Type B pancreatic cell (in vitro differentiated cells): ENCODE data around the gene PRKN. TPM values are rescaled to one million over a fixed set of nuclear protein-coding genes. Genes with fewer than 3 reads are reported as not detected.

Experiments
- DNase-seq: peaks from one replicate; pipeline ENCODE4 v3.0.0; 2021; ENCODE audit warnings: mixed read lengths; ENCODE audit not compliant: unreplicated experiment; ENCODE audit errors: extremely low spot score
- H3K27ac Mint-ChIP-seq: 2 replicates; pipeline ENCODE4 v1.8.0; 2021; ENCODE audit warnings: mild to moderate bottlenecking, mixed read lengths
- H3K27me3 Mint-ChIP-seq: 2 replicates; pipeline ENCODE4 v1.8.0; 2021; ENCODE audit warnings: mixed read lengths
- H3K36me3 Mint-ChIP-seq: 2 replicates; pipeline ENCODE4 v1.8.0; 2021; ENCODE audit warnings: mixed read lengths
- H3K4me1 Mint-ChIP-seq: one replicate; pipeline ENCODE4 v1.8.0; 2021; ENCODE audit warnings: mixed read lengths; ENCODE audit not compliant: unreplicated experiment
- H3K4me3 Mint-ChIP-seq: 2 replicates; pipeline ENCODE4 v1.8.0; 2021; ENCODE audit warnings: mild to moderate bottlenecking, mixed read lengths
- H3K9me3 Mint-ChIP-seq: 2 replicates; pipeline ENCODE4 v1.8.0; 2021; ENCODE audit warnings: mixed read lengths
- CTCF ChIP-seq: fragments of 200-600 bp; sonication (generic); conservative IDR thresholded peaks from 2 replicates; pipeline ENCODE4 v1.5.0; 2021; ENCODE audit warnings: antibody characterized with exemption, mild to moderate bottlenecking
- total RNA-seq: library from RNA; stranded (reverse); gene quantifications from 2 replicates; pipeline ENCODE4 v1.2.1, GENCODE V29; 2021; ENCODE audit warnings: low replicate concordance

The PRKN gene
- total RNA-seq, 1 donor from 2014 or later: 6.2 TPM

GRCh38 chr6:161422710-161423680, 1304.6 kb downstream of the PRKN start:
- Mint-ChIP-seq H3K4me1 (peaks cover 13% of the 10 kb centered on the region), H3K36me3 (no peaks in the 10 kb centered on the region), H3K9me3 (peaks cover 7% of the 10 kb centered on the region), H3K27me3 (no peaks in the 10 kb centered on the region), H3K27ac (no peak overlapping the region), H3K4me3 (no peak overlapping the region)
- TF ChIP-seq CTCF: no peak
- DNase-seq: no peak

GRCh38 chr6:161418463-161418945, 1309.1 kb downstream of the PRKN start:
- Mint-ChIP-seq H3K9me3 (no peaks in the 10 kb centered on the region), H3K4me1 (peaks cover 38% of the 10 kb centered on the region), H3K27me3 (peaks cover 22% of the 10 kb centered on the region), H3K4me3 (no peak overlapping the region), H3K27ac (peak overlapping the region; percentile 19), H3K36me3 (no peaks in the 10 kb centered on the region)
- DNase-seq: no peak
- TF ChIP-seq CTCF: peak; percentile 88

- TF ChIP-seq CTCF: no peak
- H3K4me1 Mint-ChIP-seq: peaks cover 38% of the 10 kb centered on the region
- peak overlapping the region; percentile 19 for H3K27ac Mint-ChIP-seq
- H3K27me3 Mint-ChIP-seq: peaks cover 22% of the 10 kb centered on the region
- no peaks in the 10 kb centered on the region for H3K36me3 Mint-ChIP-seq
- DNase-seq: no peak
- H3K4me3 Mint-ChIP-seq: no peak overlapping the region
- H3K9me3 Mint-ChIP-seq: no peaks in the 10 kb centered on the region
Observed at GRCh38 chr6:161417717-161418462, 1309.7 kb downstream of the PRKN start.

- H3K36me3 Mint-ChIP-seq: no peaks in the 10 kb centered on the region
- peaks cover 22% of the 10 kb centered on the region for H3K27me3 Mint-ChIP-seq
- no peak for TF ChIP-seq CTCF
- H3K9me3 Mint-ChIP-seq: no peaks in the 10 kb centered on the region
- H3K4me3 Mint-ChIP-seq: no peak overlapping the region
- no peak for DNase-seq
- peaks cover 32% of the 10 kb centered on the region for H3K4me1 Mint-ChIP-seq
- H3K27ac Mint-ChIP-seq: no peak overlapping the region
Observed at GRCh38 chr6:161415302-161415855, 1312.2 kb downstream of the PRKN start.

GRCh38 chr6:161414707-161415106, 1312.9 kb downstream of the PRKN start:
- Mint-ChIP-seq H3K27ac (no peak overlapping the region), H3K9me3 (no peaks in the 10 kb centered on the region), H3K4me1 (peaks cover 32% of the 10 kb centered on the region), H3K27me3 (peaks cover 22% of the 10 kb centered on the region), H3K36me3 (no peaks in the 10 kb centered on the region), H3K4me3 (peak overlapping the region; percentile 55)
- TF ChIP-seq CTCF: no peak
- no peak for DNase-seq
